Germinal center (tissue), 1 donor: ENCODE results near the gene RASAL3.

Experiments
- DNase-seq: peaks from one replicate; pipeline ENCODE4 v3.0.0; 2012; ENCODE audit warnings: mixed read lengths, low spot score

RASAL3 gene

DNA sequence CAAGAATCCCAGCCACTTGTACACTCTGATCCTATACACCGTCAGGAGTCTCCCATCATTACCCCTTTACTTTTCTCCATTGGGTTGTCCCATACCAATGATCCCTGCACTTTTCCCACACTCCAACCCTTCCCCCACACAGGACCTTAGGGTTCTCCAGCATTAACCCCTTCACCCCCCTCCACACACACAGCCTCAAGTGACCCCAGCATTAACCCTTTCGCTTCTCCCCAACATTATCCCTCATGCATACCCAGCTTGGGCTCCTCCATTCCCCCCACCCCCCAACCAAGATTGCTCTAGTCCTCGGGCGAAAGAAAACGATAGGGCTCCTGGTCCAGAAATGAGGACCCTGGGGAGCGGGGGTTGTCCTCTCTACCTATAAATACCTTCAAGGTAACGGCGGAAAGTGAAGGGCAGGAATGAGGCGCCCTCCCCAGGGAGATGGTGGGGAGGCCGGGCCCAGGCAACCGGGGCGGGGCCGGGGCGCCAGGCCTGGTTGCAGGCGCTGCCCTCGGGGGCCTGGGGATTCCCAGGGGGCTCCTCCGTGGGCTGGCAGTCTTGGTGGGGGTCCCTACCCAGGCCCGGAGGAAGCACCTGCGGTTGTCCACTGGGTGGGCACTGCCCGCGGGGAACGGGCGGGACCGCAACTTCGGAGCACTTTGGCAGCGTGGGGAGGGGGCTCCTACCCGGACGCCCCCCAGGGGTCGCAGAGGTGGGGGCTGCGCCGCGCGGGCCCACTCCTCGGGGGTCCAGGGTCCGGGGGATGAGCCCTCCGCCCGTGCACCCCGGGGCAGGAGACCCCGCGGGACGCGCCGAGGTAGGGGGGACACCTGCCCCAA lies 15.3 kb downstream of the RASAL3 start:
- DNase-seq: peak; percentile 61

DNA sequence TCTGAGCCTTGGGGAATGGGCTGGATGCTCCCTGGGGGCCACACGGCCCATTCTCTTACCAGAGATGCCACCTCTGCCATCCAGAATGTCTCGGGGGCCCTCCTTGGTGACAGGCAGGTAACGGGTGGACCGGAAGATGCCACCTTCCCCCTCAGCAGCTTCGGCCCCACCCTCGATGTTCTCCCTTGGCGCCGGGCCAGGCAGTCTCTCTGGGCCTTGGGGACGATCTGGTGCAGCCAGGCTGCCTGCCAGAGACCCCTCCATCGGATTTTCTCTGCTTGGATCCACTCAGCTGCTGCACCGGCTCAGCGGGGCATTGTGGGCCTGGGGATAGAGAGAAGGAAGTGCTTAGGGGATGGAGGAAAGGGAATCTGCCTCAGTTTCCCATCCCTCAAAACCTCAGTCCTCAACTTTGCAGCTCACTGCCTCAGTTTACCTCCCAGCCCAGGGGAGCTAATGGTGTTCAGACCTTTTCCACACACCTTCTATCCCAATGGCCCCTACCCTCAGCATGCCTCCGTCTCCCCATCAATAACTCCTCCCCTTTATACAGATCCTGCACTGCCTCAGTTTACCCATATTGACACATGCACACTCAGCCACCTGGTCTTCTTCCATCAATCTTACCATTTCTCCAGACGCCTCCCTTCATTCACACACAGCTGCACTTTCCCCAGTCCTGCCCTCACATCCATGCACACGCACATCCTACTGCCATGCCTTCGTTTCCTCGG lies 16.1 kb downstream of the RASAL3 start:
- DNase-seq: no peak

DNA sequence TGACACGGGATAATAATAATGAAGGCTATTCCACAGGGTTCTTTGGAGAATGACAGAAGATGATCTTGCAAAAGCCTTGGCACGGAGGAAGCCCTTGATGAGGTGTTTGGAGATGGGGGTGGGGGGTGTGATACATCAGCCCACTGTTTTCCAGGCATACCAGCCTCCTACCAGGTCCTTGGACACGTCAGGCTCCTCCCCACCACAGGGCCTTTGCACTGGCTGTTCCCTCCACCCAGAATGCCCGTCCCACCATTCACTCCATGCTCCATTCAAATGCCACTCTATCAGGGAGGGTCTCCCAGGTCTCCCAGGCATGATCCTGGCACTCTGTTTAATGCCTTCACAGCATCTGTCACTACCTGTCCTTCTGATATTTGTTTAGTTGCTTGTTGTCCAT lies 17.3 kb downstream of the RASAL3 start:
- no peak for DNase-seq

- DNase-seq: no peak
Observed at GRCh38 chr19:15445807-15446376, 18.5 kb downstream of the RASAL3 start.

GRCh38 chr19:15445227-15445605 lies 19.1 kb downstream of the RASAL3 start:
- no peak for DNase-seq

DNA sequence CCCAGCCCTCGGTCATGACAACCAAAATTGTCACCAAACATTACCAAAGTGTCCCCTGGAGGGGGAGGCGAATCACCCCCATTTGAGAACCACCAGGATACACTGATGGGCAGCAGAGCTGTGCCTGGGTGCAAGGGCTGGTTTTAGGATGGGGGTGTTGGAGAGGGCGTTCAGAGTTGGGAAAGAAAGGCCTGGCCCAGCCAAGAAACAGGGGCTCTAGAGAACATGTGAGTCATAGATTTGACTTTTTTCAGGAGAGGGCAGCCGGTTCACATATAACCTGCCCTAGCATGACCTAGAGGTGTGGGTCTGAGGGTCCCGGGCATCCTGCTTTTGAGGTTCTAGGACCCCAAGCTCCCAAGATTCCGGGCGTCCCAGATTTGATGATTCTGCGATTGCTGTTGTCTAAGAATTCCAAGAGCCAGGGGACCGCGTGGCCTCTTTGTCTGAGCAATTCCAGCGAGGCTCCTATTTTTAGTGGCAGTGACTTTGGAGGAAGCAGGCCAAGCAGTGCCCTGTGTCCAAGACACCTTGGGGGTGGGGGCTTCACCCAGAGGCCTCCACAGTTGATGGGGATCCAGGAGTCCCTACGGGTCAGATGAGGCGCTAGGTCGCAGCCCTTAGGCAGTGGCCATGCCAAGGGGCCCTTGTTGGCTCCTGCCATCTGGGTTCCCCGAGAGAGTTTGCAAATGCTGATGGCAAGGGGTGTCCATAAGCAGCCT lies 19.7 kb downstream of the RASAL3 start:
- no peak for DNase-seq

DNA sequence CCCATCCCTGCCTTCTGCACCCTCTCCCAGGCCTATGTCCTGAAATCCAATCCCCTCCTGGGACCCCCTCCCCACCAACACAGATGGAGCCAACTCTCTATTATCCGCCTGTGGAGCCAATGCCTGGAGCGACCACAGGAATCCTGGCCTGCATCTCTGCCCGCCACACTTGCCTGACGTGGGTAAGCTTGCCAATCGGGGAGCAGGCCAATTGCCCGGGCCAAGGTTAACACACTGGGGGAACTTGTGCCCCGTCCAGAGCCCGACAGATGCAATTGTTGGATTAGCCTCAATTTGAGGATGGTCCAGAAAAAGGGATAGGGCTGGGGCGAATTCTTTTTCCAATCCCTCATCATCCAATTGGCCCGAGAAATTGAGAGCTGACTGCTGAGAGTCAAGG lies 20.5 kb downstream of the RASAL3 start:
- no peak for DNase-seq

DNA sequence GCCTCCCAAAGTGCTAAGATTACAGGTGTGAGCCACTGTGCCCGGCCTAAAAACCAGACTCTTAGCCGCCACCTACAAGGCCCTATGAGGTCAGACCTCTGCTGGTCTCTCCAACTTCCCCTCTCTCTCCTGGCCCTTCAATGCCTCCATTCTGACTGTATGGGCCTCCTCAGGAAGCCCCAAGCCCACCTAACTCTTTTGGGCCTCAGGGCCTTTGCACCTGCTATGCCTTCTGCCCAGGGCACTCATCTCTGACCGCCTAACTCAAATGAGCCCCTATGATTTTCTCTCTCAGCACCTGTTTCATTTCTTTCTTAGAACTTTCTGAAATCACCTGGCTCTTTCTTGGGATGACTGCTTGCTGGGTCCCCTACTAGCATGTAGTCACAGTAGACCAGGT lies 21.0 kb downstream of the RASAL3 start:
- no peak for DNase-seq

DNA sequence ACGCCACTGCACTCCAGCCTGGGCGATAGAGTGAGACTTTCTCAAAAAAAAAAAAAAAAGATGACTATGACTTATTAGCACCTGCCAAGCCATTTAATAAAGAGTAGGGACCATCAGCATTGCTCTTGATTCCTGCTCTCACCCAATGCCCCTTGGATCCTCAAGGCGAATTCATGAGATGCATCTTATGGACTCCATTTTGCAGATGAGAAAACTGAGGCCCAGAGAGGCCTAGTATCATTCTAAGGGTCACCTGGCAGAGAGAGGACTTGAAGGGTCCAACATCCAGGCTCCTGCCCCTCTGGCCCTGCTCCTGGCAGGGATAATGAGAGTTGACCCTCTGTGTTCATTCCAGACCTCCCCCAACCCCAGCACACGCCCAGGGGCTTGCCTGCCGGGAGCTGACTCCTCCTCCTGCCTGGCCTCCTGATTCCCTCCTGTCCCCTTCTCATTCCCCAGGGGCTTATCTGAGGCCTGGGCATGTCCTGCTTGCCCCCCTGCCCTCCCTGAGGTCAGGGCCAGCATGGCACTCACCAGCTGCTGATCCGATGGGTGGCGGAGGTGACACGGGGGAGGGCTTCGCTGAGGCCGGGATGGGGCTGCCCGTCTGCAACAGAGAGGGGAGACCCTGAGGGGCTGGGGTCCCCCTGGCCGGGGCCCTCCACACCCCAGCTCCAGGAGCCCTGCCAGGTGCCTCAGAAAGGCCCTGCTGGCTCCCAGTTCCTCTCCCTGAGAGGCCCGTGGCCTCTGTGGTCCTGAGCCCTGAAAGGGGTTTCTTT lies 22.0 kb downstream of the RASAL3 start:
- DNase-seq: no peak

DNA sequence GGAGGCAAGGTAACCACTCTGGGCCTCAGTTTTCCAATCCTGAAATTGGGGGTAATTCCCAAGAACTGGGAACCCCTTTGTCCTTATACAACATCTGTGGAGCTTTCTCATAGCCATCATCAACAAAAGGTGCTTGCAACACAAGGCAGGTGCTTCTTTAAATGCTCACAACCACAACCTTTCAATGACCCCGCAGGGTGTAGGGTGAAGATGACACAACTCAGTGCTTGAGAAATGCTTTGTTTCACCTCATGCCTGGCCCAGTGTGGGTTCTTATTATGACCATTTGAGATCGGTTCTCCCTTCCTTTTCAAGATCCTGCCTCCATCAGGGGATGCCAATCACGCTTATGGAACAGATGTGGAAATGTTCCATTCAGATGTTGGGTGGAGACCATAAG lies 23.0 kb downstream of the RASAL3 start:
- no peak for DNase-seq

GRCh38 chr19:15439821-15440641 lies 24.3 kb downstream of the RASAL3 start:
- no peak for DNase-seq

DNA sequence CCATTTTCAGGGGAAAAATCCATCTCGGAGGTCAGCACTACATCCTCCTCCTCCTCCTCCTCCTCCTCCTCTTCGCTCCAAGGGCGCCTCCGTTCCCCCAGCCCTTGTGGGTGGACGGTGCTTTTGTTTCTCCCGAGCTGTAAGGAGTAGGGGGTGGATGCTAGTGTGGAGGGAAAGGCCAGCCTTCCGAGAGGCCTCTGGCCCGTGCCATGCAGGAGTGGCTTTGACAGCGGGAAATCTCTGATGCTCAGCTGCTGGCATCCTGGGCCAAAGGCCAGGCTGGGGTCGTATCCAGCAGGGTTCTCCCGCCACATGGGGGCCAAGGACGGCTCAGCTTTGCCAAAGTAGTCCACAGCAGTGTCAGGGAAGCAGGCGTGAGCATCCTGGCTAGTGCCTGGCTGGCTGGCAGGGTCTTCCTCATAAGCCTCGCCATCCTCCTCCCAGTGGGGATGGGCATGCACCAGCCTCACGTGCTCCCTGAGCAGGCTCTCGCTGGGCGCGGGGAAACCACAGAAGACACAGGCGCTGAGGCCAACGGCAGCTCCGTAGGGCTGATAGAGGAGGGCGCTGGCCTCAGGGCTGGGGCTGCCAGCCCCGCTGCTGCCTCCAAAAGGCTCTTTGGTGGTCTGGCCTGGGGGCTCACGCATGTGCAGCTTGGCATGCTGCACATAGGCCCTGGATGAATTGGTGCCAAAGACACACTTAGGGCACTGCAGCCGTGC lies 25.1 kb downstream of the RASAL3 start:
- no peak for DNase-seq

GRCh38 chr19:15438577-15438976 lies 25.8 kb downstream of the RASAL3 start:
- DNase-seq: no peak

DNA sequence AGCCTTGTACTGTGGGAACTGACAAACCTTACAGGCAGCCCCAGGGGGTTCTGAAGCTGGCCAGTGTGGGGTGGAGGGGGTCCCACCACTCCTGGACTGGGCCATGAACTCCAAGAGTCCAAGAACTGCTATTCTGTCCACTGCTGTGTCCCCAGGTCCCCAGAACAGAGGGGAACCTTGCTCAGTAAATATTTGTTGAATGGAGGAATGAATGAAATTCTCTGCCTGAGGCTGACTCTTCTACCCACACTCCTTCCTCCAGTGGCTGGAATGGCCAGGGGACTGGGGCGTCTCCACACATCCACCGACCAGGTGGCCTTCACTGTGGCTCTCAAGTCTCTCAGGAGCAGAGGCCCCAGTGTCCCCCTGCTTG lies 26.2 kb downstream of the RASAL3 start:
- no peak for DNase-seq

DNA sequence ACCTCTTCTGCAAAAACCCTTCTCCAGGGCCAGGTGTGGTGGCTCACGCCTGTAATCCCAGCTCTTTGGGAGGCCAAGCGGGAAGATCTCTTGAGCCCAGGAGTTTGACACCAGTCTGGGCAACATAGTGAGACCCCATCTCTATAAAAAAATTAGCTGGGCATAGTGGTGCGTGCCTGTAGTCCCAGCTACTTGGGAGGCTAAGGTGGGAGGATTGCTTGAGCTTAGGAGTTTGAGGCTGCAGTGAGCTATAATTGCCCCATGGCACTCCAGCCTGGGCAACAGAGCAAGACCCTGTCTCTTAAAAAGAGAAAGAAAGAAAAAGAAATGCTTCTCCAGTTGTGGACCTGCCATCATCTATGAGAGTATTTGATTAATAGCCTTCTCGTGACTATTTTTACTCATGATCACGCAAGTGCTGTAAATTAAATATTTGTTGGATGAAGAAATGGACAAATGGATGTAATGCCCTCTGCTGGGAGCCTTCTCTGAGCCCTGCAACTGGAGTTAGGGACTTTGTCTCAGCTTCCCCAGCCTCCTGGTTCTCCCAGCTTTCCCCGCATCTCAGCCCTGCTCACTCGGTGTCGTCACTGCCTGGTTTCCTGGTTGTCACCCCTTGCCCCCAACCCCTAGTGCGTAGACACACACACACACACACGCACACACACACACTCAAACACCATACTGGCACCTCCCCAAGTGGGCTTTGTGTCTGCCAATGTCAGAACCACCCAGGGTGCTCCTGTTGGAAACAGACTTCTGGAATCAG lies 26.8 kb downstream of the RASAL3 start:
- DNase-seq: no peak

DNA sequence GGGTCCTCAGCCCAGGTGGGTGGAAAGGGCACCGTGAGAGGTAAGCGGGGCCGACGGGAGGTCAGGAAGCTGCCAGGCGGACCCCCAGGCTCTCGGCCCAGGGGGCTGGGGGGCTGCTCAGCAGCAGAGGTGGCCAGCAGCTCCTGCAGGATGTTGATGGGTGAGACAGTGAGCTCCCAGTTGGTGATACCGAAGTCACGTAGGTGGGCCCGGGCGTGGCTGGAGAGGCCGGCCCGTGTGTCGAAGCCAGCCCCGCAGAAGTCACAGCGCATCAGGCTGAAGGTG lies 27.6 kb downstream of the RASAL3 start:
- no peak for DNase-seq

GRCh38 chr19:15436012-15436825 lies 28.1 kb downstream of the RASAL3 start:
- no peak for DNase-seq

GRCh38 chr19:15433519-15434069 lies 30.8 kb downstream of the RASAL3 start:
- no peak for DNase-seq
